Loucy (cell line): ENCODE measurements around the gene NOVA2.

Experiments used
- CTCF ChIP-seq: fragments of 200-600 bp; sonication (generic); conservative IDR thresholded peaks from 2 replicates; pipeline ENCODE4 v1.5.1; 2014; ENCODE audit warnings: mild to moderate bottlenecking, antibody characterized with exemption, low read length
- EZH2phosphoT487 ChIP-seq: fragments of 200-600 bp; IDR thresholded peaks from 2 replicates; pipeline ENCODE4 v1.6.1; 2018; ENCODE audit warnings: antibody characterized with exemption, mild to moderate bottlenecking, moderate library complexity, borderline replicate concordance

DNA sequence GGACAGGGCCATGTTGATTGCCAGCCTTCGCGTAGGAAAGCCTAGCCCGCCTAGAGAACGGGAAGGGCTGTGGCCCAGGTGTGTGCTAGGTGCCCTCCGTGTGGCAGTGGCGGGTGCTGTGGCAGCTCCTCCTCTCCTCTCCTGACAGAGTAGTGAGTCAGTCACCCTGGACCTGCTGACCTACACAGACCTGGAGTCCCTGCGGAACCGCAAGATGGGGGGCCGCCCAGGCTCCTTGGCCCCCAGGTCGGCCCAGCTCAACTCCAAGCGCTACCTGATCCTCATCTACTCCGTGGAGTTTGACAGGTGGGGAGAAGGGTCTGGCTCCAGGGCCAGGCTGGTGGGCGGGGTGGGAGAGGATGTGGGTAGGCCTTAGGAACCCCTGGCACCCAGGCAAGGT lies 32.7 kb upstream of the NOVA2 start:
- TF ChIP-seq CTCF (no peak), EZH2phosphoT487 (no peak)
